ENCODE data around the gene HSD17B2.
"Not testable (repeated sequence)": the region's sequence is repeated elsewhere in the genome, so short reads cannot be mapped to it uniquely, and the experiment has no call there.

The HSD17B2 gene, protein sequence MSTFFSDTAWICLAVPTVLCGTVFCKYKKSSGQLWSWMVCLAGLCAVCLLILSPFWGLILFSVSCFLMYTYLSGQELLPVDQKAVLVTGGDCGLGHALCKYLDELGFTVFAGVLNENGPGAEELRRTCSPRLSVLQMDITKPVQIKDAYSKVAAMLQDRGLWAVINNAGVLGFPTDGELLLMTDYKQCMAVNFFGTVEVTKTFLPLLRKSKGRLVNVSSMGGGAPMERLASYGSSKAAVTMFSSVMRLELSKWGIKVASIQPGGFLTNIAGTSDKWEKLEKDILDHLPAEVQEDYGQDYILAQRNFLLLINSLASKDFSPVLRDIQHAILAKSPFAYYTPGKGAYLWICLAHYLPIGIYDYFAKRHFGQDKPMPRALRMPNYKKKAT

DNA sequence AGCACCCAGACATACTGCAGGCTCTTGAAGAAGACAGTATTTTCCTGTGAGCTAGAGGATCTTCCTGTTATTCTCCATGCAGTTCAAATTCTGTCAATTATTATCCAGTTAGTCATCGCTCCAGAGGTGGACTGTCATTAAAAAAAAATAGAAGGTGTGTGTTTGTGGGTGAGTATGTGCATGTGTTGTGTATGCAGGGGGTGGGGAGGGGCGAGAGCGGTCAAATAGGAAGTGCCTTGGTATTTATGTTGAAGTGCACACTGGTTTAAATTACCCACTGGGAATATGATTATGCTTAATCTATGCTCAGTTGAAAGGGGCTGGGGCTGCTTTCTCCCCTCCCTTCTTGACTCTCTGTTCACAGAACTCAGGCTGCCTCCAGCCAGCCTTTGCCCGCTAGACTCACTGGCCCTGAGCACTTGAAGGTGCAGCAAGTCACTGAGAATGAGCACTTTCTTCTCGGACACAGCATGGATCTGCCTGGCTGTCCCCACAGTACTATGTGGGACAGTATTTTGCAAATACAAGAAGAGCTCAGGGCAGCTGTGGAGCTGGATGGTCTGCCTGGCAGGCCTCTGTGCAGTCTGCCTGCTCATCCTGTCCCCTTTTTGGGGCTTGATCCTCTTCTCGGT, at the start of gene HSD17B2:
HSD17B2 (plus strand) TSS at position 273 of the 632 bp plus-strand sequence; CDS start at position 445, 172 bp downstream.
- DNase-seq = no peak

DNA sequence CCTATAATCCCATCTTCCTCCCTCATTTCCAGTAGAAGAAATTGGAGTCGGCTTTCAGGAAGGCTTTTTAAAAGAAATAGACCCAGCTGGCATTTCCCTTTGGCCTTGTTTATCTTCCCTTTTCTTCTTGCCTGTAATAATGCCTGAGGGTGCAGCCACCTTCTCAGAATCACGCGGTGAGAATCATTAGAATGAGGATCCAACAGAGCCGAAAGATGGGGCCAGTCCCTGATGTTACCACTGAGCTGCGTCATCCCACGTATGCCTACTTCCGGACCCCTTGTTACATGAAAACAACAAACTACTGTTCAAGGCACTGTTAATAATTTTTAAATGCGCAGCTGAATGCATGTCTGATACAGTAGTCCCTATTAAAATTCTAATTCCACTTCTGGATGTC, 47.9 kb upstream of the HSD17B2 start:
- no peak for DNase-seq

DNA sequence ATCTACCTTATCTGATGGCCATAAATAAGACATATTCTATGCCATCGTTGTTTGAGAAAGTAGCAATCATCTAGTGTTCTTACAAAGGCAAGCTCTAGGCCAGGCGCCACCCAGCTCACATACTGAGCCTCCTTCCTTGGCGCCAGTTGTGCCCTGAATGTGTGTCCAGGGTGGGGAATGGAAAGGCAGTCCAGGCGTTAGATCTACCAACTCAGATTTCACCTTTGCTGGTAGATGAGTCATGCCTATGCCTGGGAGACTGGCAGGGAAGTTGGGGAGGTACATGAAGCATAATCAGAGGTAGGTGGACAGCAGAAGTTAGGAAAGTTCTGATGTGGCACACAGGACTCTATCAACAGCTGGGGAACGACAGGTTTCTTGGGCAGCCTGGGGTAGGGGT, 47.3 kb upstream of the HSD17B2 start:
- DNase-seq = no peak

DNA sequence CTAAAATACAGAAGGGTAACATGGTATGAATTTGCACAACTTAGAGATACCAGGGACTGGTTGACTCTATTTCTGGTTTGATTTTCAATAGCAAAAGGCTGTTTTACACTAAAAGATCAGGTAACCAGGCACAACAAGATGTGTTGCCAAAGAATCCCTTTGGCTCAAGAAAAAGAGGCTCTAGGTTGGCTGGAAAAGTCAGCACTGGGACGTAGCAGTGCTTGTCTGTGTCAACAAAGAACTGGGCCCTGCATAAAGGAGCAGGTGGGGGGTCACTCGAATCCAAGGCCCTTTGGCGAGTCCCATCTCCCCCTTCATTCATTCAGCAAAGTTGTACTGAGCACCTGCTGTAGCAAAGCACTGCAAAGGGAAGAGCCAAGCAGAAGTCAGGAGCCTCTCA, 42.2 kb upstream of the HSD17B2 start:
- DNase-seq = no peak

DNA sequence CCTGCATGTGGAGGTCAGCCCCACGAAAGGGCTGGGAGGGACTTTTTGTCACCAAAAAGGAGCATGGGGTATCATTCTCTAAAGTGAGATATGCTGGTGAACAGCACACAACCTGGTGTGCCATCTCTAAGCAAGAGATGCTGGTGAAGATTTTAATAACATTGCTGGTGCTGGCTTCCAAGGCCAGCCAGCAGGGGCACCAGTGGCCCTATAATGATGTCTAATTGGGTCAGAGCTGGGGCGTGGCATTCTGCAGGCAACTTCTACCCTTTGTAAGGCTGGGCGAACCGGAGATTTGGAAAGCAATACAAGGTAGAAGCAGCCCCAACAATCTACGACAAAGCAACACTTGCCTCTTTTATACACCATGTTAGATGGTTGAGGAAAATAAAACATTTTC, 40.6 kb upstream of the HSD17B2 start:
- DNase-seq = peak; percentile 11

DNA sequence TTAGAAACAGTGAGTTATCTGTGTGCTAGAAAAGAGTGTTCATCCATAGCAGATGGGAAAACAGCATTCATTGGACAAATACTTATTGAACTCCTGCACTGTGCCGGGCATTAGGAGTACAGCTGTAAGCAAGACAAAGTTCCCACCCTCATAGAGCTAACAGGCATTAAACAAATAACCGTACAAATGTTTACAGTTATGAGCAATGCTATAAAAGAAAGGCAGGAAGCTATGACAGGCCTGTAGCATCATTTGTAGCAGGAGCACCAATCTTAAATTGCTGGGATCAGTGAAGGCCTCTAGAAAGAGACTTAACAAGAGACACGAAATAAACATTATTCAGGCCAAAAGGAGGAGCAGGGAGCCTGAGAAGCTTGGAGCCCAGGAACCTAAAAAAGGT, 39.4 kb upstream of the HSD17B2 start:
- DNase-seq = no peak

DNA sequence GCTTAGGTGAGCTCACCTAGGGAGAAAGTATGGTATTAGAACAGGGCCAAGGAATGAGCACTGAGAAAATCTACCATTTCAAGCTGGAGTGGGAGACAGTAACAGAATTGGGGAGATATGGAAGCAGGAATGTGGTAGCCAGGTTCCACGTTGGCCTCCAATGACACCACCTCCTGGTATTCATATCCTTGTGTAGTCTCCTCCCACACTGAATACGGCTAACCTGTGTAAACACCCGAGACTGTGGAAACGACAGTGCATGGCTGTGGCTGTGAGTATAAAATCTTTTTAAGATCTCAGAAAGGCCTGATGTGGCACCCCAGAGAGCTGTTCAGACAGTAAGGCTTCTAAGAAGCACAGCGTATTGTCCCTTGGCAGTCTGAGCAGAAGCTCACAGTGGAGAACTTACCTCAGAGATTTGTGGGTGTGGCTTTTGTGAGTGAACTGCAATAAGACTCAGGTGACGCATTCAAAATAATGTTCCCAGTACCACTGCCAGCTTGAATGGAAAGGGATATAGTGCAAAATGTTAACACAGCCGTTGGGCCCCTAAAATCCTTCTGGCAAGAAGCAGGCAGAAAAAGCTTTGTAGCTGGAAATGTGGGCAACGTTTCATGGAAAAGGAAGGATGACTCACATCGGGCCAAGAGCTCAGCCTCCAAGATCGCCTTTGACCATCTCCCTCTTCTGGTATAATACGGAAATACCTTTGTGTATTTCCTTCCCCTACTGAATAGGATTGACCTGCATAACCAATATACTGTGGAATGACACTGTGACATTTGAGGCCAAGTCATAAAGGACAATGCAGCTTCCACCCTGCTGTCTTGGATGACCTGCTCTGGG, 38.2 kb upstream of the HSD17B2 start:
- peak; percentile 19 for DNase-seq

DNA sequence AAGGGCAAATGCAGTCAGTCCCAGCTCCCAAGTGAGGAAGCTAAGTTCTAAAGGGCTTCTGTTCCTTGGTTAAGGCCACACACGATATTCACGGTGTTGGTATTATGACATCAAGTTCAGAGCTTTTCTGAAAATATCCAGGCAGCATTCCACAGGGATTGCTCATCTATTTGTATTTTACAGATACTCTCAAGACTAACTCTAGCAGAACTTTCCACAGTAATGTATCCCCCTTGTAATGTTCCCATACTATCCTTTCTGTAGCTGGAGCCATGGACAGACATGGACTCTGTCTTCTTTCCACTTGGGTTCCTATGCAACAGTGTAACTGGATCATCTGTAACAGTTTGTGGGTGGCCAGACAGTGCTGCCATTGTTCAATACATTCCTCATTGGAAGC, 37.3 kb upstream of the HSD17B2 start:
- DNase-seq = no peak

DNA sequence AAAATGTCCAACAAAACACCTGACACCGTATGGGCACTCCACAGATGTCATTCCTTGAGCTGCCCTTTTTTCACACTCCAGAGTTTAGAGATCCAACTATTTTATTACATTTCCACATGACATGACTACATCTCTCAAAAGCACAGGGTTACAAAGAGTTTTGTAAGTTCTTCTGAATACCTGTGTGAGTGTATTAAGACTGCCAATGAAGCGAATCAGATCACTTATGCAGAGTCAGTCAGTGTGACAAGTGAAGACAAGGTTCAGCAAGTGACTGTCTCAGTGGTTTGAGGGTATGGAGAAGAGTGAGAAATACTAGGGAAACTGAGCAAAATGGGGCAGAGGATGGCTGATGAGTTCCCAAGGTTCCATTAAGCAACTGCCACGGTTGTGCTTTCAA, 32.2 kb upstream of the HSD17B2 start:
- no peak for DNase-seq

DNA sequence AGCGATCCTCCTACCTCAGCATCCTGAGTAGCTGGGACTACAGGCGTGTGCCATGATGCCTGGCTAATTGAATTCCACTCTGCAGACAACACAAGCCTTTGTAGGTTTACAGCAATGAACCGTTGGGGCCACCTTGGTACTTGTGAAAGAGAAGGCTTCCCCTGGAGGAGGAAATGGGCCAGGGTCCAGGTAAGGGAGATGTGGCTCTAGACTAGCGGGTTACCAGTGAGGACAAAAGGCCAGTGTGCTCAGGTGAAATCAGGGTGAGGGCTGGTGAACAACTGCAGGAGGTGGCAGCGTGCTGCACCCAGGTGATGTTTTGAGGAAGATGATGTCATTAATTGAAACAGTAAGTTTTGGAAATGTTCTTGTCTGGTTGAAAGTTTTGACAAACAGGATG, 30.5 kb upstream of the HSD17B2 start:
- no peak for DNase-seq

DNA sequence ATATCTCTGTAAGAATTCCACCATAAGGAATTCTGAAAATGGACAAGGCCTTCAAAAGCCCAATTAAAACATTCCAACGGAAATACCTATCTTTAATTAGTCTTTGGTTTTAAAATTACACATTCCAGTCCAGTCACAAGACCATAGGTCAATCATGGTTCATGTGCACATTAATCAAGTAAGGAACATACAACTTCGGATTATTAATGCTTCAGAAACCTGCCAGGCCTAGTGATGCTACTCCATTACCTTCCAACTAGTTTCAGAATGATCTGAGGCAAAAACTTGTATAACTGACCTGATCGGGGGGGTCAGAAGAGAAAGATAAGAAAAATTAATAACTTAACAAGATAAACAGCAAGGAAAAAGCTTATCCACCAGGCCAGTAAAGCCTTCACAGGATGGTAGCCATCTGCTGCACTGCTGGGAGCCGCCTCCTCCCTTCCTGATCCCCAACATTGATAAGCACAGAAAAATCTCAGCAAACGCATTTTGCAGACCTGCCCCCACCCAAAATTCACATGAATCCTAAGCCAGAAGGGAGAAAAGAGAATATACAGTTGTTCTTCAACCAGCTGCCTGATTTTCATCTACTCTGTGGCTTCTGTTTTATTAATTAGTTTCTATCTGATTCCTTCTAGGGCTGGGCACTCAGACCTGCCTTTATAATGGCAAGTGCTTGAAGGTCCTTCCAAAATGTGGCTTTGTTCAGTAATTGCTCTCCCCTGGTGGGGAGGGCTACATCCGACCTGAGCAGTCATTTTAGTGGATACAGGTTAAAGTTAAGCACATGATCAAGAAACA, 29.8 kb upstream of the HSD17B2 start:
- DNase-seq = no peak

DNA sequence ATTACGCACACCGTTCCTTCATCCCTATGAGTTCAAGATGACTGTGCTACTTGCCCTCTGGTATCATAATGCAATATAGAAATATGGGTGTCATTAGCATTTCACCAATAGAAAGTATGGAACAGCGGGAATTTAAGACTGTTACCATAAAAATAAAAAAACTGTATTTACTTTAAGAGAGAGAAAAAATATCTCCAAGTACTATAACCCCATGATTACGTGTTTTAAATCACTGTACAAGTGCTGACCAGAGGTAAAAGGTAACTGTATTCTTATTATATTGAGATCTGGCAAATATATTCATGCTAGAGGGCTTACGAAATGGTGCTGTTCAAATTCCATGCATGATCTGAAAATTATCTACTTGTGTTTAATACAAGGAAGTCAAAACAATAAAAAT, 29.0 kb upstream of the HSD17B2 start:
- no peak for DNase-seq

DNA sequence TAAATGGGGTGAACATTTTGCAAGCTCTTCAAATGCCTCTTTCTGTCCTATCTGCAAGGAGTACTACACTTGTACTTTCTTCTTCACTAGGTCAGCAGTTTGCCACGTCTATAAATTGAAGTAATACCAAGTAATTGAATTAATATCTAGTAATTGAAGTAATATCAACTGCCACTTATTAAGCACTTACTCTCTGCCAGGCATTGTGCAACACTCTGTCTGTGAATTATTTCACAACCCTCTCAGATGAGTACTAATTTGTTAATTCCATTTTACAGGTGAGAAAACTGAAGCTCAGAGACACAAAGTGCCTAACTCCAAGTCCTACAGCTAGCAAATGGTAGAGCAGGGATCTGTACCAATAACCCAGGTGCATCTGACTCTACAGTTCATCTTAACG, 27.9 kb upstream of the HSD17B2 start:
- DNase-seq = no peak

DNA sequence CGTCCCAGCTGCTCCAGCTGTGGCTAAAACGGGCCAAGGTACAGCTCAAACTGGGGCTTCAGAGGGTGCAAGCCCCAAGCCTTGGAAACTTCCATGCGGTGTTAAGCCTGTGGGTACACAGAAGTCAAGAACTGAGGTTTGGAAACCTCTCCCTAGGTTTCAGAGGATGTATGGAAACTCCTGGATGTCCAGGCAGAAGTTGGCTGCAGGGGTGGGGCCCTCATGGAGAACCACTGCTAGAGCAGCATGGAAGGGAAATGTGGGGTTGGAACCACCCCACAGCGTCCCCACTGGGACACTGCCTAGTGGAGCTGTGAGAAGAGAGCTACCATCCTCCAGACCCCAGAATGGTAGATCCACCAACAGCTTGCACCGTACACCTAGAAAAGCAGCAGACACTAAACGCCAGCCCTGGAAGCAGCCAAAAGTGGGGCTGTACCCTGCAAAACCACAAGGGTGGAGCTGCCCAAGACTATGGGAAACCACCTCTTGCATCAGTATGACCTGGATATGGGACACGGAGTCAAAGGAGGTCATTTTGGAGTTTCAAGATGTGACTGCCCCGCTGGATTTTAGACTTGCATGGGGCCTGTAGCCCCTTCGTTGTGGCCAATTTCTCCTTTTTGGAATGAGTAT, 26.0 kb upstream of the HSD17B2 start:
- no peak for DNase-seq

DNA sequence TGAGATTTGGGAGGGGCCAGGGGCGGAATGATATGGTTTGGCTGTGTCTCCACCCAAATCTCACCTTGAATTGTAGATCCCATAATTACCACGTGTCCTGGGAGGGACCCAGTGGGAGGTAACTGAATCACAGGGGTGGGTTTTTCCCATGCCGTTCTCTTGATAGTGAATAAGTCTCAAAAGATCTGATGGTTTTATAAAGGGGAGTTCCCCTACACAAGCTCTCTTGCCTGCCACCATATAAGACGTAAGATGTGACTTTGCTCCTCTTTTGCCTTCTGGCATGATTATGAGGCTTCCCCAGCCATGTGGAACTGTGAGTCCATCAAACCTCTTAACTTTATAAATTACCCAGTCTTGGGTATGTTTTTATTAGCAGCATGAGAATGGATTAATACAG, 25.3 kb upstream of the HSD17B2 start:
- not testable (repeated sequence) for DNase-seq

DNA sequence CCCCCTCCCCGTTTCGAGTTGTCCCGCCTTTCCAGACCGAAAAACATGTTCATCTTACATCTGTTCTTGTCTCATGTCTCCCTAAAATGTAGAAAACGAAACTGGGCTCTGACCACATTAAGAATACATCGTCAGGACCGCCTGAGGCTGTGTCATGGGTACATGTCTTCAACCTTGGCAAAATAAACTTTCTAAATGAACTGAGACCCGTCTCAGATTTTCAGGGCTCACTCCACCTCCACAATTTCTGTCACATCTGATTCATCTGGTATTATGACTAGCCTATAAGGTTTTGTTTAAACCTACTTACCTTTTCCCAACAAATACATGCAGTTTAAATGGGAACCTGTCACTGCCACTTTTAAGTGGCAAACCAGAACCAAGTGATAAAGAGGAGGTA, 24.4 kb upstream of the HSD17B2 start:
- no peak for DNase-seq

DNA sequence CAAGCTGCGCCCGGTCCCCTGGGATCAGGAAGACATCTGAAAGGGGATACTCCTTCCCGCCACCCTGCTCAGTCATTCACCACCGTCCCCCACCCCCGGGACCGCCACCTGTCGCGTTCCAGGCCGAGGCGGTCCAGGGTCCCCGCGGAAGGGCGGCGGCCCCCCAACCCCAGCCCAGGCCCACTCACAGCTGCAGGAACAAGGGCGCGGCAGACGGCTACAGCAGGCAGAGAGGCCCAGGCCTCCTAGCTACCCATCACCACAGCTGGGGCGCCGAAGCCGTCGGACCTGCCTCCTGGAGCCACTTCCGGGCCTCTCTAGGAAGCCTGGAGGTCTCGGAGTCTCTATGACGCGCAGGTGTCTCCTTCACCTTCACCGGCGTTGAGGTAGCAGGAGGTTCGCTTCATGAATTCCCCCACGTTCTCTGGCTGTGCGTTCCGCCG, 23.8 kb upstream of the HSD17B2 start, which contains the start of gene SDR42E1:
SDR42E1 (minus strand) TSS at position 272 of the 443 bp plus-strand sequence. CDS start 10,612 bp downstream, outside the sequence.
- DNase-seq = no peak

DNA sequence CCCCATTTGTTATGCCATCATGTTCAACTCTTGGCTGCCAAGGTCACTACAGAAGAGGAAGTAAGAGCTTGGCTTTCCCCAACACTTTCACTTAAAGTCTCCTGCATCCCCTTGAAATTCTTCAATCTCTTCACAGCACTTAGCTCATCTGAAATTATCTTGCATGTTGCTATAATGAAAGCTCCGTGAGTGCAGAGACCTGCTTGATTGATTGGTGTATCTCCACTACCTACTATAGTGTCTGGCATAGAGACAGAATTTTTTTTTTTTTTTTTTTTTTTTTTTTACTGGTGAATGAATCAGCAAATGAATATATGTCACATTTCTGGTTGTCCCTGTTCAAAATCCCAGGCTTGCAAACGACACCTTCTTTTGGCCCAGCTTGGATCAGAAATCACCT, 21.9 kb upstream of the HSD17B2 start:
- no peak for DNase-seq

DNA sequence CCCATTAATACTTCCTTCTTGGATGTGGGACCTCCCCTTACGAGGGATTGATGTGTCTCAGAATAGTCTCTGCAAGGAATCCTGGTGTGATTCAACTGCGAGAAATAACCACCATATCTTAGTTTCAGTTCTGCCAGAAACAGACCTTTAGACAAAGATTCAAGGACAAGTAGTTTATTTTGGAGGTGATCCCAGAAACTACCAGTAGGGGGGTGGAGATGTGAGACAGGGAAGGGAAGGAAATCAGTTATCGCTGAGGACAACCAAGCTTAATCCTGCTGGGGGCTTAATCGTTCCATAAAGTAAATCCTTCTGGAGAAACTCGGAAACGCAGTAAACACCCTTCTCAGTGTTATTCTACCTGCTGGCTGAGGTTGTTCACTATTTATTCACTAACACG, 18.8 kb upstream of the HSD17B2 start:
- peak; percentile 16 for DNase-seq

DNA sequence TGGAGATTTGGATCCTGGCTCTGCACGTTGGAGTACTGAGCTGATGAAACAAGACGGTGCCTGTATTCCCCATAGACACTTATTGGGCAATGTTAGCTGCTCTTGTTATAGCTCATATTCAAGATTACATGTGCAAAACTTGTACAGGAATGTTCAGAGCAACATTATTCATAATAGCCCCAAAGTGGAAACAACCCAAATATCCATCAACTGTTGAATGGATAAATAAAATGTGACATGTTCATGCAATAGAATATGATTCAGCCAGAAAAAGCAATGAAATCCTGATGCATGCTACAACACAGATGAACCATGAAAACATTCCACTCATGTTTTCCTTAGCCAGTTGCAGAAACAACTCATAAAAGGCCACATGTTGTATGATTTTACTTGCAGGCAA, 18.1 kb upstream of the HSD17B2 start:
- DNase-seq = no peak

DNA sequence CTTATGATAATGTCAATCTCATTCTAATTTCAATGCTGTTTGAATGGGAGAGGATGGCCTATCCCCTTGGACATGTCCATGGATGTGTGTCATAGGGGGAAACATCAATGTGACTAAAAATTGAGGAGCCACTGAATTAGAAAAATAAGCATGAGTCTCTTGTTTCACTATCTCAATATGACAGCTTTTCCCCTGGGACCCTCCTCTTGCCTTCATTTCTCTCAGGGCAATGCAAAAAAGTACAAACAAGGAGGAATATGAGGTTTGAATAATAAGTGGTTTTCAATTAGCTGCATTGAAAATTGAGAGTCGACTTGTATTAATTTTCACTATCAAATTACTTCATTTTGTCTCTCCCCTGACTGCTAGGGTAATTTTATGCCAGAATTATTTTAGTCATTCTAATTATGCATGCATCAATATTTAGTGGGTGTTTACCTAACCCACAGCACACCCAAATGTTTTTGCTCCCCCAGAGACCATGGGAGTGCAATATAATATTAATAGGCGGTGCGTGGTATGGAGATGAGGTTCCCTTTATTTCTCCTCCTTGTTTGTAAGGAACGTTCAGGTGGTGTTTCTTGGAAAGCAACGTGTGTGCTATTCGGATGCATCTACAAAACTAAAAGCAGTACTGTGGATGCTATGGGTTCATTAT, 17.0 kb upstream of the HSD17B2 start:
- DNase-seq = no peak

DNA sequence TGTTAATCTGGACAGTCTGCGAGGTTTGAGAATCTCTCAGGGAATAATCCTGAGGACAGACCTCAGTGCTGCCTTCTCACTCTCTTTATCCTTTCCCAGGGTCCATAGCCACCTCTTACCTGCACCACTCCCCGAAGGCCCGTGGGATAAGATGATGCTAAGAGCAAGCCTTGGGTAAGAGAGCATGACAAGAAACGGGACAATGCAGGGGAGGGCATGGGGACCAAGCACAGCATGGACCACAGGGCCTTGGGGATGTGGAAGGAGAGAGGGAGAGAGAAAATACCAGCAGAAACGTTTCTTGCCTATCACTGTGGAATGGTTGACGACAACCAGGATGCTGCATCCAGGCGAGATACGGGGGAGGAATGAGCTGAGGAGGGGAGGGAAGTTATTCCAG, 15.5 kb upstream of the HSD17B2 start:
- no peak for DNase-seq

Measured in hematopoietic multipotent progenitor cell treated with erythropoietin and hydrocortisone succinate and interleukin-3 and kit ligand, for 8 days (in vitro differentiated cells).